GM19238 (cell line): ENCODE results near the gene DCBLD1.

Source experiments
- DNase-seq: peaks from one replicate; pipeline ENCODE4 v3.0.0; 2011; ENCODE audit warnings: low spot score; ENCODE audit not compliant: insufficient read length

DCBLD1 gene

DNA sequence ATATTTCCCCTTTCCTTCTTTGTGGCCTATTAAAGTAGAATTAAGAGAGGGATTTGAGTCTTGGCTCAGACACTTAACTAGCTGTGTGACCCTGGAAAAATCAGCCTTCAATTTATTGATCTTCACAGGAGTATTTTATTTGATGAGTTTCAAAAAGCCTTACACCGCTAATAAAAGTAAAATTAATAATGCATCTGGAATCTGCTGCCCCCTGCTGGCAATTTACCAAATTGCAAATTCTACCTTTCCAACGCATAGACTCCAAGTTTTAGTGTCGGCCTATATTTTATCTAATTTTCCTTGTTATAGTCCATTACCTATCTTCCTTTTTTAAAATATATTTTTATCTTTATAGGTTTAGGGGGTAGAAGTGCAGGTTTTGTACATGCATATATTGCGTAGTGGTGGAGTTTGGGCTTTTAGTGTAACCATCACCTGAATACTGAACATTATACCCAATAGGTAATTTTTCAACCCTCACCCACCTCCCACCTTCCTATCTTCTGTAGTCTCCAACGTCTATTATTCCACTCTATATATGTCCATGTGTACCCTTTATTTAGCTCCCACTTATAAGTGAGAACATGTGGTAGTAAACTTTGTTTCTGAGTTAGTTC lies 73.5 kb downstream of the DCBLD1 start:
- no peak for DNase-seq

DNA sequence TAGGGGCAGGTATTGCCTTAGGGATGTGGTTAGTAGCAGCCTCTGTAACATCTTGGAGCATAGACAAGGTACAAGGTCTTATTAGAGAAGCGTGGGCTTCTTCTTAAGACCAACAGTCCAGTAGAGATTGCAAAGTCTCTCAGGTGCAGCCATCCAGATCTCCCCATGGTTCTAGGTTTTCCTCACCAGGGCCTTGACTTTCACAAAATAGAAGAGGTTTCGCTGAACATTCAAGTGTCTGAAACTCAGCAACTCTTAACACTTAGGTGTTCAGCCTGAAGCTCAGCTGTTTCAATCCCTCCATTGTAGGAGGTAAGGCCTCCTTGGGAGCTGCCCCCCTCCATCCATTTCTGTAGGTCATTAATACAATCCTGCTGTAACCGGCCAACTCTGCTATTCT lies 75.5 kb downstream of the DCBLD1 start:
- DNase-seq = no peak

DNA sequence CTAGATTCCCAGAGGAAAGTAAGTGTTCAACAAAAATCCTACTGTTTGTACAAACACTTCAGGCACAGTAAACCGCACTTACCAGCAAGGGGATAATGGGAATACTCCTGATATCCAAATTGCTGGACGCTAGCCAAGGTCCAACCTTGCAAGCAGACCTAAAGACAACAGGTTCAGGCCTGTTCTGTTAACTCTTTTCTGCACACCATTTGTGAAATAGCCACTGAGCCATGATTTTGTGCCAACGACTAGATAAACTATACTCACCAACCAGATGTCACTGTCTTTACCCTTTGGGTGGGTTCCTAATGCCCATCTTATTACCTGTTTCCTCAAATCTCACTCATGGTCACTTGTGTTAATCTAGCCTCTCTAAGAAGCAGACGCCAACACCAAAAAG lies 76.3 kb downstream of the DCBLD1 start:
- no peak for DNase-seq

DNA sequence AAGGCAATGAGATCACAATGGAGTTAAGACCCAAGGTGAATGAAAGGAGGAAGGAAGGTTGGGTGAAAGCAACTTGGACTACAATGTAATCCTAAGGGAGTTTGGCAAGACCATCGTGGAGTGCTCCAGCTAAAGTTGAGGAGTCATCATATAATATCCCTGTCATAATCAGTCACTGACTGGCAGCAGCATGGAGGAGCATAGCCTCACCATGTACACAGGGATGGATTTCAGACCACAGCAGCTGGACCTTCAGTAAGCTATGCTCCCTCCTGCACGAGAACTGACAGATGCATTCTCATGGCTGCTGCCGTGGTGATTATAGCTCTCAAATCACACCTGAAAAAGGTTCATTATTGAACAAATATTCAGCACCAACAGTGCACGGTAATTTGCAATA lies 76.8 kb downstream of the DCBLD1 start:
- DNase-seq = no peak

DNA sequence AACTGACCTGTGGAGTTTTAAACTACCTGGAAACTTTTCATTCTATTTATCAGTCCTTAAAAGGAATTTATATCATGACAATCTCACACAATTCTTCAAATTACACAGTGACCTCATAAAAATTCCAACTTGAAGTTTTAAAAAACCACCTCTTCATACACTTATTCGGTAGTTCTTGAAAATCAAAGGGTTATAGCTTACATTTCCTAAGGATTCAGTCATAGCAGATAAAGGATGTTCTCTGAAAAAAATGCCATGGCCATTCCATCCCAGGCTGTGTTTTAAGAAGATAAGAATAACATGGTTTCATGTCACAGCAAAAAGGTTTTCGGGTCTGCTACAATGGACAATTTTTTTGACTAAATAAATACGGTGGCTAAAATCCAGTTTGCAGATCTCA lies 78.7 kb downstream of the DCBLD1 start:
- DNase-seq = no peak

DNA sequence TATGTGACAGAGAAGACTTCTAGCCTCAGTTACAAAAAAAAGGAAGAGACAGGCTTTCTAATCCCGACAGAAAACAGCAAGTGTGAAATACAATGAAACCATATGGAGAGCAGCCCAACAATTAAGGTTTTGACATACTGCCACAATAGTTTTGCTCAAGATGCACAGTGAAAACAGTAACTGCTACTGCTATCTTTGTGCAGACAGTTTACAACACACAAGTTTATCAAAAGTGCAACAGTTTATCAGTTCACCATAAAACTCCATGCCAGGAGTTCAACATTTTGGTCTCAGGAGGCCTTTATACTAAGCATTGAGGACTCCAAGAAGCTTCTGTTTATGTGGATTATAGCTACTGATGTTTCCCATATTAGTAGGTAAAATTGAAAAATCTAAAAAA lies 82.2 kb downstream of the DCBLD1 start:
- DNase-seq = no peak

DNA sequence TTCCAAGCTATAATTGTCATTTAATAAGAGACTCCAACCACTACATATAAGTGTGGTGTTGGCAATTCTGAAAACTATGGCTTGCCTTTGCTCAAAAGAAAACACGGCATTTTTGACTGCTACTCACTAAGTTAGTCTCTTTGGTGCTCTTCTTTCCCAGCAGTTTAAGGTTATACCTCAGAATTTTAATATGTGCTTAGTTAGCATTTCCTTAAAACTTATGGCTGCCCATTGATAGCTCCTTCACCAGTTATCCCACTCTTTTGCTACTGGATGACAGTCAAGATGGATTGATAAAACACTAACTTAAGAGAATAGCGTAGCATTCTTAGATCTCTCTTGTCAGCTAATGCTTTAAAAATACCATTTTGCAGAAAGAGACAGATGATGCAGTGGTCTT lies 85.8 kb downstream of the DCBLD1 start:
- no peak for DNase-seq

DNA sequence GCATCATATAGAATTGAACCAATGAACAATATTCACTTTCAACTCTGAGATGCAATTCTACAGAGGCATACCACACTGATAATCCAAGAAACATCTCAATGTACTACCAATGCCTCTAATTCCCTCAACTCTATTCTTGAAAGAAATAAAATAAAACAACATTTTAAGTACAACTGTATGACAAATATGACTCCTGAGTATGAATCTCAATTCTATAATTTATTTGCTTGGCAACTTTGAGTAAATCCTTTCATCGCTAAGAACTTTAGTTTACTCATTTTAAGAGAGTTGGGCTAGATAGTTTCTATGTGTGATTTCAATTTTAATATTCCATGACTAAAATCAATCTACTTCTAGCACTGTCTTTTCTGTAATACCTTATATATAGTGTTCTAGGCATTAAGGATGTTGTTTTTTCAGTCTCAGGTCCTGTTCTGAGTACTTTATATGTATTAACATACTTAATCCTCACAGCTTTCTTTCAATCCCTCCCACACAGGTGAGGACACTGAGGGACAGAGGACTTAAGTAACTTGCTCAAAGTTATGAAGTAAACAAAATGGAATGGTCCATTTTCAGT lies 86.4 kb downstream of the DCBLD1 start:
- DNase-seq = no peak

DNA sequence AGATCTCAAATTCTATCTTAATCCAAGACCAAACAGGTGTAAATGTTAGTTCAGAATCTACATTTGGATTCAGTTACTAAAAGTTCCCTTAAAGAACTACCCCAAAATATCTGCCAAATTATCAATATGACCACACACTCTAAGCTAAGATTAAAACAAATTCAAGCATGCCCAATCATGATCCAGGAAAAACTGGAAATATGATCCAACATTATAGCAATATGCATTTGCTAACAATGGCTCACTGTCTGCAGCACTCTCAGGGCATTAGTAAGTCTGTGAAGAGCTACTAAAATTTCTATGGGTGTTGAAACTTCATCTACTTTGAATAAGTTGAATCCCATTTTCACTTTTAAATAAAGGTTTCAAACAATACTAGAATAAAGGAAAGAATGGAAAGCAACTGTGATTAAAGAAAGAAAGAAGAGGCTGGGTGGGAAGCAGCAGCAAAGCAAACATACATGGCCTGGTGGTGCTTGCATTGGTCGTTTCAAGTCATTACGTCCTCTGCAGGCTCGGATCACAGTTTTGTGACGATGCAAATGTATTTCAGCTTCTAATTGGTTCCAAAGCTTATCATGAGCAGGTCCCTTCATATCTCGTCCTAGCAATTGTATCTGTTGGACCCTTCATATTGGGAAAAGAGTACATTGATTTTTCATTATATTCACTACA lies 90.7 kb downstream of the DCBLD1 start:
- no peak for DNase-seq

DNA sequence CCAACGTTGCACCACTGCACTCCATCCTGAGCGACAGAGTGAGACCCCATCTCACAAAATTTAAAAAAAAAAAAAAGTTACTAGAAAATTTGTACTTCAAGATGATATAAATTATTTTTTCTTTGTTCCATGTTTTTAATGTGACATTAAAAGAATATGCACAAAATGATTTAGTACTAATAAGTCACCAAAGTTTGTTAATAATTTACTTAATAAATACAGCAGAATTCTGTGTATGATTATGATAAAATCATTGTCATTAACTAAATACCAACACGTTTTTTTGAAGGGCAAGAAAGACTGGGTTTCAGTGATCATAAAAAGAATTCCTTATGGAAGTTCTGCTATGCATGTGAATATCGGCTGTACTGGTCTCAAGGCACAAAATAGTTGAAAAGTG lies 91.7 kb downstream of the DCBLD1 start:
- no peak for DNase-seq

DNA sequence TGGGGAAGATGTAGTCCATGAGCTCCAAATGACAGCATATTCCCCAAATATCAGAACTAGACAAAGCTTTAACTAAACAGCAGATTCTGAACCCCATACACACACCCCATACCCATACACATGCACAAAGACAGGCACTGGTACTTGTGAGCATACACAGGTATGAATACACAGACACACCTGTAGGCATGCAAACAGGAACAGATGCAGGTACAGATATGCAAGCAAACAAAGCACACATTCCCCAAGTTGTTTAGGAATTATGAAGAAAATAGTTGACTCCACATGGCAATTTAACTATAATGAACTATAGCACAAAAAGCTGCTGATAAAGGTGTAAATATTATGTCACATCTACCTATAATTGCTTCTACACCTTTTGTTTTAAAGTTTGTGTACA lies 103.2 kb downstream of the DCBLD1 start:
- DNase-seq = no peak

DNA sequence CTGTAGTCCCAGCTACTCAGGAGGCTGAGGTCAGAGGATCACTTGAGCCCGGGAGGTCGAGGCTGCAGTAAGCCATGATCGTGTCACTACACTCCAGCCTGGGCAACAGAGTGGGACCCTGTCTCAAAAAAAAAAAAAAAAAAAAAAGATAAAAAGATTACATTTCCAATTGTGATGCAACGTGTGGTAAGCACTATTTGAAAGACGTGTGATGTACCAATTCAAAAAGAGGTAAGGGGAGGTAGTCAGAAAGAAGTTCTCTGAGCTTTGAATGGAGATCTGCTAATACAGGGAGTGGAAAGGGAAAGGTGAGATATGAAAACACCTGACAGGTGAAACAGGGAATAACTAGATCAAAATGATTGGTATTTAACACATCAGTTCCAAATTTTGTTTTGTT lies 108.0 kb downstream of the DCBLD1 start:
- no peak for DNase-seq

DNA sequence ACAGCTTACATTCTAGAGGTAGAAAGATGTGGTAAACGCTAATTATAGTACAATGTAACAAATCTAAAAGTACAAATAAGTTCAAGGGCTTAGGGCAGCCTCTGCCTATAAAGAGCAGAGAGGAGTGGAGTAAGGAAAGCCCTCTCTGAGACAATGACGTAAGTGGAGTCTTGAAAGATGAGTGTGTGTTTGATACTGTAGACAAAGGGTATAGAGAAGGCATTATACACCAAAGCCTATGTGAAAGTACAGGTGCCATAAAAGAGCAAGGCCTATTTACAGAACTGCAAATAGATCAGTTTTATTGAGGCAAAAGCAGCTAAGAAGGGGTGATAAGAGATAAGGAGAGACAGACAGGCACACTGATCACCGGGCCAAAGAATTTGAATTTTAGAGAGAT lies 108.9 kb downstream of the DCBLD1 start:
- no peak for DNase-seq

DNA sequence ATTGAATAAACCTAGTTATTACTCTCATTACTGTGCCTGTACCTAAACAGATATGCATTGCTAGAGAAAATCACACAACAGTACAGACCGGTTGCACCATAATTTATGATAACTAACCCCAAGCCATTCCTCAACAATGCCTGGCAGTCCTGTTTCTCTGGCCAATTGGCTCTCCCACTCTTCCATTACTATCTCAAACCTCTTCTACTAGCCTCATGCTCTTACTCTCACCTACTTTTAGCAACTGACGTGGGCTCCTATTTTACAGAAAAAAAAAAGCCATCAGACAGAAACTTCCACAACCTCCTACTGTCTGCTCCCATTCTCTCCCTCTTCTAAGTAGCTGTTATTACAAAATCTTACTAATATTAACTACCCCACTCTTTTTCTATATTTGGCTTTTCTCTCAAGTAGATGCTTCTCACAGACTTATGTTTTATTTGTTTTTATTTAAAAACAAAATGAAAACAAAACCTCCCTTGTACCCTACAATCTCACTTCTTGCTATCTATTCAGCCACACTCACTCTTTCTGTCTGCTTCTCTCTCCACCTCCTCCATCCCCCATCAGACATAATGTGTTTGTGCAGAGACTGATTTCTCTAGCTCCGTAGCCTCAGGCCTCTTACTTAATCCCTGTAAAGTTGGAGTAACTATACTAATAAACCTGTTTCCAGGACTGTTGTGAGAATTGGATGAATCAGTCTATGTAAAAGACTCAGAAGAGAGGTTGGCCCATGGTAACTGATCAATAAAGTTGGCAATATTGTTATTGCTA lies 110.7 kb downstream of the DCBLD1 start:
- no peak for DNase-seq

DNA sequence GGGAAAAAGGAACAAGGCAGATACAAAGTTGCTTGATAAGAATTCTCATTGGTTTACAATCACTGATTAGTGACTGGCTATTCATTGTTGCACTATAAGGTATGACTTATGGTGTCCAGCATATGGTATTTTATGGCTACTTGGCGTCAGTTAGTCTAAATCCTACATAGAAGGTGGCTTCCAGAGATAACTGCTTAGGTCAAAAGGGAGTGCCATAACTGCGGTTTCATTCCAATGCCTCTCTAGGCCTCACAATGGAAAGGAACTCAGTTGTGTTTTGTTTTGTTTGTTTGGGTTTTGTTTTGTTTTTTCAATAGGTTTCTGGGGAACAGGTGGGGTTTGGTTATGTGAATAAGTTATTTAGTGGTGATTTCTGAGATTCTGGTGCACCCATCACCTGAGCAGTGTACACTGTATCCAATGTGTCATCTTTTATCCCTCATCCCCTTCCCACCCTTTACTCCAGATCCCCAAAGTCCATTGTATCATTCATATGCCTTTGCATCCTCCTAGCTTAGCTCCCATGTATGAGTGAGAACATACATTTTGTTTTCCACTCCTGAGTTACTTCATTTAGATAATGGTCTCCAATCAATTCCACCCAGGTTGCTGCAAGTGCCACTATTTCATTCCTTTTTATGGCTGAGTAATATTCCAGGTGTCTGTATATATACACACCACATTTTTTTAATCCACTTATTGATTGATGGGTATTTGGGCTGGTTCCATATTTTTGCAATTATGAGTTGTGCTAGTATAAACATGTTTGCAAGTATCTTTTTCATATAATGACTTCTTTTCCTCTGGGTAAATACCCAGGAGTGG lies 112.8 kb downstream of the DCBLD1 start:
- DNase-seq = no peak

DNA sequence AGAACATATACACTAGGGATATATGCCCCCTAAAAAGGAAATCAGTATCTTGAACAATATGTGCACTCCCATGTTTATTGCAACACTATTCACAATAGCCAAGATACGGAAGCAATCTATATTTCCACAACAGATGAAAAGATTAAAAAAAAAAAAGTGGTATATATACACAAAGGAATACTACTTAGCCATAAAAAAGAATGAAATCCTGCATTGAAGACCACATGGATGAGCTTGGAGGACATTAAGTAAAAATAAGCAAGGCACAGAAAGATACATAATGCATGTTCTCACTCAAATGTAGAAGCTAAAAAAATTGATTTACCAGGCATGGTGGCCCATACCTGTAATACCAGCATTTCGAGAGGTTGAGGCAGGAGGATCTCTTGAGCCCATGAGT lies 115.3 kb downstream of the DCBLD1 start:
- DNase-seq = no peak
